ENCODE measurements around the gene PSD4. TPM values are rescaled to one million over a fixed set of nuclear protein-coding genes. Genes with fewer than 3 reads are reported as not detected.

PSD4 gene
- total and polyA plus RNA-seq, 2 of the 8 experiments (the other 6 are each of a cell fraction or from before 2014, with no cell fraction given) = 0.53 to 1.2 TPM

DNA sequence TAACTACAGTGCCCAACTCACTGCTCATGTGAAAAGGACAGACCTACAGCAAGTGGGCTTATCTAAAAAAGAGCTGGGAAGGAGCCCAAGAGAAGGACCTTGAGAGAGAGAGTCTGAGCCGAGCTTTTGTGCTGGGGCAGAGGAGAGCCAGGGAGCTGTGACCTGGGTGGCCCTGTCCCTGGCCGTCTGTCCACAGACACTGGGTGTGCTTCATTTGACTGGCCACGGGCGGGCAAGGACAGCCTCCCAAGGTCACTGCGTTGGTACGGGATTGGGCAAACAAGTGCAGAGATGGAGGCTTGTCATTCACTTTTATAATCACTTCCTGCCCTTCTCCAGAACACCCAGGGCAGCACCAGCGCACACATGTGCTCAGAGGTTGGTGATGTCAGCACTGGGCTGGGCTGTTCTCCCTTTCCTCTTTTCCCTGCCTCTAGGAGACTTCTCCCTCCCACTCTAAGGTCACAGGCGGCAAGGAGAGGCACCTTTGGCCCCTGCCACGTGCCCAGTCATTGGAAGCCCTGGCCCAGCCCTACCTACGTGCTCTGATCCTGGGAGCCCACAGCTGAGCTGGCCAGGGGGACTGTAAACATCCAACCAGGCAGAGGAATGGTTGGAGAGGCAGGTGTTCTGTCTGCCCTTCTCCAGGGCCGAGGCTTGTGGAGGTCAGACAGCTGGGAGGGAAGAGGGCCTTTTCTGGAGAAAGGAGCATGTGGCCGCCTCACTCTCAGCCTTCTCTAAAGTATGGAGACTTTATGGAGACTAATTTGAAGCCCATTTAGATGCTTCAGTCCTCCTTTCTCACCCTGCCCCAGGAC lies 6.4 kb upstream of the PSD4 start (continued):
- TF ChIP-seq, protein P1, sequence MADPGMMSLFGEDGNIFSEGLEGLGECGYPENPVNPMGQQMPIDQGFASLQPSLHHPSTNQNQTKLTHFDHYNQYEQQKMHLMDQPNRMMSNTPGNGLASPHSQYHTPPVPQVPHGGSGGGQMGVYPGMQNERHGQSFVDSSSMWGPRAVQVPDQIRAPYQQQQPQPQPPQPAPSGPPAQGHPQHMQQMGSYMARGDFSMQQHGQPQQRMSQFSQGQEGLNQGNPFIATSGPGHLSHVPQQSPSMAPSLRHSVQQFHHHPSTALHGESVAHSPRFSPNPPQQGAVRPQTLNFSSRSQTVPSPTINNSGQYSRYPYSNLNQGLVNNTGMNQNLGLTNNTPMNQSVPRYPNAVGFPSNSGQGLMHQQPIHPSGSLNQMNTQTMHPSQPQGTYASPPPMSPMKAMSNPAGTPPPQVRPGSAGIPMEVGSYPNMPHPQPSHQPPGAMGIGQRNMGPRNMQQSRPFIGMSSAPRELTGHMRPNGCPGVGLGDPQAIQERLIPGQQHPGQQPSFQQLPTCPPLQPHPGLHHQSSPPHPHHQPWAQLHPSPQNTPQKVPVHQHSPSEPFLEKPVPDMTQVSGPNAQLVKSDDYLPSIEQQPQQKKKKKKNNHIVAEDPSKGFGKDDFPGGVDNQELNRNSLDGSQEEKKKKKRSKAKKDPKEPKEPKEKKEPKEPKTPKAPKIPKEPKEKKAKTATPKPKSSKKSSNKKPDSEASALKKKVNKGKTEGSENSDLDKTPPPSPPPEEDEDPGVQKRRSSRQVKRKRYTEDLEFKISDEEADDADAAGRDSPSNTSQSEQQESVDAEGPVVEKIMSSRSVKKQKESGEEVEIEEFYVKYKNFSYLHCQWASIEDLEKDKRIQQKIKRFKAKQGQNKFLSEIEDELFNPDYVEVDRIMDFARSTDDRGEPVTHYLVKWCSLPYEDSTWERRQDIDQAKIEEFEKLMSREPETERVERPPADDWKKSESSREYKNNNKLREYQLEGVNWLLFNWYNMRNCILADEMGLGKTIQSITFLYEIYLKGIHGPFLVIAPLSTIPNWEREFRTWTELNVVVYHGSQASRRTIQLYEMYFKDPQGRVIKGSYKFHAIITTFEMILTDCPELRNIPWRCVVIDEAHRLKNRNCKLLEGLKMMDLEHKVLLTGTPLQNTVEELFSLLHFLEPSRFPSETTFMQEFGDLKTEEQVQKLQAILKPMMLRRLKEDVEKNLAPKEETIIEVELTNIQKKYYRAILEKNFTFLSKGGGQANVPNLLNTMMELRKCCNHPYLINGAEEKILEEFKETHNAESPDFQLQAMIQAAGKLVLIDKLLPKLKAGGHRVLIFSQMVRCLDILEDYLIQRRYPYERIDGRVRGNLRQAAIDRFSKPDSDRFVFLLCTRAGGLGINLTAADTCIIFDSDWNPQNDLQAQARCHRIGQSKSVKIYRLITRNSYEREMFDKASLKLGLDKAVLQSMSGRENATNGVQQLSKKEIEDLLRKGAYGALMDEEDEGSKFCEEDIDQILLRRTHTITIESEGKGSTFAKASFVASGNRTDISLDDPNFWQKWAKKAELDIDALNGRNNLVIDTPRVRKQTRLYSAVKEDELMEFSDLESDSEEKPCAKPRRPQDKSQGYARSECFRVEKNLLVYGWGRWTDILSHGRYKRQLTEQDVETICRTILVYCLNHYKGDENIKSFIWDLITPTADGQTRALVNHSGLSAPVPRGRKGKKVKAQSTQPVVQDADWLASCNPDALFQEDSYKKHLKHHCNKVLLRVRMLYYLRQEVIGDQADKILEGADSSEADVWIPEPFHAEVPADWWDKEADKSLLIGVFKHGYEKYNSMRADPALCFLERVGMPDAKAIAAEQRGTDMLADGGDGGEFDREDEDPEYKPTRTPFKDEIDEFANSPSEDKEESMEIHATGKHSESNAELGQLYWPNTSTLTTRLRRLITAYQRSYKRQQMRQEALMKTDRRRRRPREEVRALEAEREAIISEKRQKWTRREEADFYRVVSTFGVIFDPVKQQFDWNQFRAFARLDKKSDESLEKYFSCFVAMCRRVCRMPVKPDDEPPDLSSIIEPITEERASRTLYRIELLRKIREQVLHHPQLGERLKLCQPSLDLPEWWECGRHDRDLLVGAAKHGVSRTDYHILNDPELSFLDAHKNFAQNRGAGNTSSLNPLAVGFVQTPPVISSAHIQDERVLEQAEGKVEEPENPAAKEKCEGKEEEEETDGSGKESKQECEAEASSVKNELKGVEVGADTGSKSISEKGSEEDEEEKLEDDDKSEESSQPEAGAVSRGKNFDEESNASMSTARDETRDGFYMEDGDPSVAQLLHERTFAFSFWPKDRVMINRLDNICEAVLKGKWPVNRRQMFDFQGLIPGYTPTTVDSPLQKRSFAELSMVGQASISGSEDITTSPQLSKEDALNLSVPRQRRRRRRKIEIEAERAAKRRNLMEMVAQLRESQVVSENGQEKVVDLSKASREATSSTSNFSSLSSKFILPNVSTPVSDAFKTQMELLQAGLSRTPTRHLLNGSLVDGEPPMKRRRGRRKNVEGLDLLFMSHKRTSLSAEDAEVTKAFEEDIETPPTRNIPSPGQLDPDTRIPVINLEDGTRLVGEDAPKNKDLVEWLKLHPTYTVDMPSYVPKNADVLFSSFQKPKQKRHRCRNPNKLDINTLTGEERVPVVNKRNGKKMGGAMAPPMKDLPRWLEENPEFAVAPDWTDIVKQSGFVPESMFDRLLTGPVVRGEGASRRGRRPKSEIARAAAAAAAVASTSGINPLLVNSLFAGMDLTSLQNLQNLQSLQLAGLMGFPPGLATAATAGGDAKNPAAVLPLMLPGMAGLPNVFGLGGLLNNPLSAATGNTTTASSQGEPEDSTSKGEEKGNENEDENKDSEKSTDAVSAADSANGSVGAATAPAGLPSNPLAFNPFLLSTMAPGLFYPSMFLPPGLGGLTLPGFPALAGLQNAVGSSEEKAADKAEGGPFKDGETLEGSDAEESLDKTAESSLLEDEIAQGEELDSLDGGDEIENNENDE (IDR thresholded peaks at IDR 0.05; ENCODE audit: insufficient replicate concordance, low read length) = no peak
- TF ChIP-seq CBX5 (IDR thresholded peaks at IDR 0.05; ENCODE audit: low read depth, low read length) (no peak), EP300 (IDR thresholded peaks at IDR 0.05; ENCODE audit: borderline replicate concordance in 1 of 2, low read depth in 2 of 2, low read length in 2 of 2) (no peak), GABPA (IDR thresholded peaks at IDR 0.05; ENCODE audit: borderline replicate concordance, insufficient read depth, low read length) (no peak)
- TF ChIP-seq, protein P2, sequence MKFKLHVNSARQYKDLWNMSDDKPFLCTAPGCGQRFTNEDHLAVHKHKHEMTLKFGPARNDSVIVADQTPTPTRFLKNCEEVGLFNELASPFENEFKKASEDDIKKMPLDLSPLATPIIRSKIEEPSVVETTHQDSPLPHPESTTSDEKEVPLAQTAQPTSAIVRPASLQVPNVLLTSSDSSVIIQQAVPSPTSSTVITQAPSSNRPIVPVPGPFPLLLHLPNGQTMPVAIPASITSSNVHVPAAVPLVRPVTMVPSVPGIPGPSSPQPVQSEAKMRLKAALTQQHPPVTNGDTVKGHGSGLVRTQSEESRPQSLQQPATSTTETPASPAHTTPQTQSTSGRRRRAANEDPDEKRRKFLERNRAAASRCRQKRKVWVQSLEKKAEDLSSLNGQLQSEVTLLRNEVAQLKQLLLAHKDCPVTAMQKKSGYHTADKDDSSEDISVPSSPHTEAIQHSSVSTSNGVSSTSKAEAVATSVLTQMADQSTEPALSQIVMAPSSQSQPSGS (IDR thresholded peaks at IDR 0.05; ENCODE audit: low read length) = no peak
